K562 (cell line): ENCODE data around the gene DEK. TPM values are rescaled to one million over a fixed set of nuclear protein-coding genes. Genes with fewer than 3 reads are reported as not detected.

Source experiments
- ATAC-seq: fragments of 200-7000 bp; cut with Tn5 transposase; 3 replicates; pipeline ENCODE4 v1.9.1; 2020; ENCODE audit warnings: moderate library complexity
- BruUV-seq: library from RNA; stranded (reverse); fragments of 400-500 nt; replicated peaks from 2 replicates; lab custom pipeline; 2021; lab: Mats Ljungman, UMichigan
- CTCF ChIA-PET: fragments of 300-600 bp; formaldehyde crosslinking; extraction: SDS; loops from one replicate; lab custom pipeline; 2021; ENCODE audit warnings: low intra/inter-chr PET ratio; lab: Yijun Ruan, JAX
- POLR2A ChIA-PET: fragments of 300-600, 350-650 bp; sonication (Branson Sonifier 250); formaldehyde crosslinking; extraction: SDS; loops from one replicate; lab custom pipeline; 2021; ENCODE audit warnings: antibody characterized with exemption, inconsistent platforms; lab: Yijun Ruan, JAX
- DNase-seq, 4 experiments: peaks; one replicate each; pipeline versions ENCODE4 v3.0.0 to v3.0.0-alpha.2; 2011 to 2018; ENCODE audit warnings: low spot score in 3 of 4, mixed read lengths in 3 of 4; ENCODE audit errors: extremely low read depth in 1 of 4
- FAIRE-seq: peaks from 2 replicates; lab custom pipeline; 2011; peaks lifted over from hg19 to GRCh38; lab: Jason Lieb, UNC
- H2AFZ ChIP-seq: 2 replicates; pipeline ENCODE4 v1.6.0; 2011; ENCODE audit warnings: low read depth, low read length, control low read depth, inconsistent platforms
- H3K27ac ChIP-seq: fragments of 200-600 bp; 3 replicates; pipeline ENCODE4 v1.8.0; 2011; ENCODE audit warnings: low read depth, mild to moderate bottlenecking, control low read depth, inconsistent platforms, low read length, moderate library complexity, mixed read lengths; ENCODE audit errors: extremely low read depth
- H3K27me3 ChIP-seq, 2 experiments: fragments of 300-600 bp in 1 of 2; 2 replicates in 1 of 2; 3 replicates in 1 of 2; pipeline versions ENCODE4 v1.6.0 to v1.8.0; 2011; ENCODE audit warnings: inconsistent platforms in 2 of 2, low read length in 2 of 2, mild to moderate bottlenecking in 1 of 2, mixed read lengths in 1 of 2, moderate library complexity in 1 of 2; ENCODE audit not compliant: control insufficient read depth in 2 of 2, insufficient read depth in 2 of 2
- H3K36me3 ChIP-seq: fragments of 300-600 bp; 3 replicates; pipeline ENCODE4 v1.8.0; 2011; ENCODE audit warnings: mild to moderate bottlenecking, low read length, inconsistent platforms; ENCODE audit not compliant: control insufficient read depth, insufficient read depth
- H3K4me1 ChIP-seq, 2 experiments: fragments of 200-600 bp in 1 of 2; replicated peaks in 1 of 2; 2 replicates in 1 of 2; 3 replicates in 1 of 2; pipeline versions ENCODE4 v1.5.1 to v1.8.0; 2011; ENCODE audit warnings: inconsistent platforms in 2 of 2, low read length in 2 of 2, mild to moderate bottlenecking in 1 of 2, mixed read lengths in 1 of 2, moderate library complexity in 1 of 2; ENCODE audit not compliant: control insufficient read depth in 2 of 2, insufficient read depth in 2 of 2
- H3K4me2 ChIP-seq: 2 replicates; pipeline ENCODE4 v1.6.1; 2011; ENCODE audit warnings: low read length, control low read depth, inconsistent platforms, mixed read lengths; ENCODE audit not compliant: insufficient read depth
- H3K4me3 ChIP-seq: fragments of 200-600 bp; sonication (generic), shearing (Covaris generic); 2 replicates; pipeline ENCODE4 v1.5.1; 2016; ENCODE audit warnings: control low read depth, inconsistent platforms
- H3K79me2 ChIP-seq: fragments of 200-600 bp; 3 replicates; pipeline ENCODE4 v1.8.0; 2011; ENCODE audit warnings: low read length, inconsistent platforms; ENCODE audit not compliant: control insufficient read depth, insufficient read depth
- H3K9ac ChIP-seq, 2 experiments: 2 replicates each; pipeline versions ENCODE4 v1.6.0 to v1.6.1; 2011; ENCODE audit warnings: low read depth in 2 of 2, low read length in 2 of 2, control low read depth in 1 of 2, inconsistent platforms in 1 of 2, mild to moderate bottlenecking in 1 of 2, mixed read lengths in 1 of 2; ENCODE audit not compliant: insufficient read depth in 1 of 2
- H3K9me1 ChIP-seq: one replicate; pipeline ENCODE4 v1.6.0; 2011; ENCODE audit warnings: inconsistent platforms, mild to moderate bottlenecking, low read length, moderate library complexity; ENCODE audit not compliant: control insufficient read depth, insufficient read depth
- H3K9me3 ChIP-seq: replicated peaks from 2 replicates; pipeline ENCODE4 v1.5.1; 2011; ENCODE audit warnings: low read depth, low read length, inconsistent platforms; ENCODE audit not compliant: control insufficient read depth, insufficient read depth
- H4K20me1 ChIP-seq: replicated peaks from 2 replicates; pipeline ENCODE4 v1.6.1; 2011; ENCODE audit warnings: low read length, inconsistent platforms, mixed read lengths; ENCODE audit not compliant: control insufficient read depth, insufficient read depth
- CGGBP1 ChIP-seq: fragments of 250-450 bp; sonication (Bioruptor Pico); IDR thresholded peaks from 2 replicates; pipeline ENCODE4 v1.9.0; 2021; ENCODE audit warnings: mild to moderate bottlenecking
- CSDE1 ChIP-seq, 2 experiments: fragments of 450-650 bp; IDR thresholded peaks; 2 replicates each; pipeline ENCODE4 v1.6.1; 2016; ENCODE audit warnings: mild to moderate bottlenecking in 1 of 2
- HDAC3 ChIP-seq: fragments of 450-650 bp; IDR thresholded peaks from 2 replicates; pipeline ENCODE4 v1.6.1; 2018; ENCODE audit warnings: borderline replicate concordance, mild to moderate bottlenecking, moderate library complexity; ENCODE audit not compliant: partially characterized antibody
- MECOM ChIP-seq: fragments of 250-450 bp; sonication (Bioruptor Pico); IDR thresholded peaks from 2 replicates; pipeline ENCODE4 v1.8.0; 2022; ENCODE audit warnings: inconsistent platforms
- NR0B1 ChIP-seq: fragments of 450-650 bp; IDR thresholded peaks from one replicate; pipeline ENCODE4 v1.6.1; 2018; ENCODE audit warnings: mild to moderate bottlenecking, moderate library complexity; ENCODE audit not compliant: partially characterized antibody
- SOX6 ChIP-seq: fragments of 450-650 bp; IDR thresholded peaks from 2 replicates; pipeline ENCODE4 v1.6.1; 2014; ENCODE audit warnings: mild to moderate bottlenecking
- ZNF584 ChIP-seq: fragments of 200-800 bp; sonication (Bioruptor generic); IDR thresholded peaks from 2 replicates; pipeline ENCODE4 v1.6.1; 2016; ENCODE audit warnings: low read depth, mild to moderate bottlenecking, missing genetic modification characterization, missing compliant biosample characterization
- ZNF830 ChIP-seq: fragments of 250-450 bp; sonication (Bioruptor Pico); IDR thresholded peaks from 2 replicates; pipeline ENCODE4 v1.5.0; 2021; ENCODE audit warnings: mild to moderate bottlenecking
- WGBS: fragments of 100-300 bp; shearing (Covaris generic); methylation state at CpG from one replicate; pipeline ENCODE4 v1.1.6; 2016; ENCODE audit warnings: low coverage, mixed read lengths; ENCODE audit not compliant: insufficient coverage; ENCODE audit errors: missing lambda C conversion rate; 5-methylcytosine and 5-hydroxymethylcytosine counted together
- in situ Hi-C: fragments of 300-500 bp; cut with MboI; formaldehyde crosslinking; loops from 4 replicates; pipeline ENCODE4 v1.15.0; 2018; ENCODE audit warnings: inconsistent platforms, mixed read lengths
- intact Hi-C: fragments of 100-400 bp; cut with micrococcal nuclease; formaldehyde crosslinking; loops from 2 replicates; pipeline ENCODE4 v1.14.2; 2022
- polyA plus RNA-seq, 8 experiments: library from polyadenylated mRNA; depleted of rRNA in 4 of 8; stranded (reverse) in 5 of 8; unstranded in 3 of 8; fragments of >200 nt; fragmentation: Nextera tagmentation in 2 of 8; fragmentation: Illumina TruSeq in 1 of 8; extraction: Ambion mirVana in 2 of 8; extraction: Trizol in 1 of 8; gene quantifications; 2 replicates each; pipeline versions ENCODE4 v1.2.1 to v1.2.3, GENCODE V29; 2011 to 2014; ENCODE audit warnings: inconsistent platforms in 1 of 8, missing spikeins in 1 of 8
- total RNA-seq, 7 experiments: library from RNA; depleted of rRNA in 6 of 7; stranded (reverse); fragments of >200 nt in 6 of 7; fragmentation: Illumina TruSeq in 2 of 7; extraction: Trizol in 2 of 7; gene quantifications; 2 replicates each; pipeline versions ENCODE4 v1.2.1 to v1.2.3, GENCODE V29; 2011 to 2021; ENCODE audit warnings: low replicate concordance in 1 of 7

Gene DEK
- total and polyA plus RNA-seq, 9 of the 15 experiments (the other 6 are each of a cell fraction or from before 2014, with no cell fraction given): 82.3 to 338 (median 184) TPM

GRCh38 chr6:18203786-18204185 lies 60.5 kb downstream of the DEK start:
- no TSS peak for BruUV-seq
- POLR2A ChIA-PET: interaction anchor here (0.6 to 1.1 kb wide), 2 partner anchors 9 to 160 kb away, joined by 3 to 4 read pairs; no protein-coding TSS in a partner anchor
- Histone ChIP-seq H2AFZ (no peak overlapping the region), H3K9me3 (no peaks in the 10 kb centered on the region)
- 91% methylated on average over 6 of the region's 6 CpGs for WGBS
- TF ChIP-seq MECOM (CRISPR knock-in tag): no peak
- no peak for TF ChIP-seq CGGBP1
- TF ChIP-seq SOX6: no peak
- no peak for TF ChIP-seq CSDE1 (IDR thresholded peaks at IDR 0.05)
- no peak for TF ChIP-seq ZNF830
- no peak for TF ChIP-seq HDAC3
- no peak for TF ChIP-seq ZNF584 (CRISPR knock-in tag)
- no peak for TF ChIP-seq NR0B1
- TF ChIP-seq, all 486 proteins: peak for 0
- DNase-seq (no peak), ATAC-seq (no peak), FAIRE-seq (no peak)
- intact Hi-C loops: no loop called here
- no peaks in the 10 kb centered on the region for H3K79me2 ChIP-seq
- H3K27me3 ChIP-seq: no peaks in the 10 kb centered on the region
- CTCF ChIA-PET: no interaction called here
- H4K20me1 ChIP-seq: no peaks in the 10 kb centered on the region
- no peak overlapping the region for H3K9ac ChIP-seq
- no peaks in the 10 kb centered on the region for H3K4me1 ChIP-seq
- H3K36me3 ChIP-seq: peaks cover 61% of the 10 kb centered on the region
- H3K9me1 ChIP-seq: no peaks in the 10 kb centered on the region
- no peak overlapping the region for H3K27ac ChIP-seq
- no peak overlapping the region for H3K4me3 ChIP-seq
- H3K4me2 ChIP-seq: no peak overlapping the region
- in situ Hi-C loops: no loop called here
